GM12878 (cell line): ENCODE measurements around the gene ZNF668. TPM values are rescaled to one million over a fixed set of nuclear protein-coding genes. Genes with fewer than 3 reads are reported as not detected.
"Not testable (repeated sequence)": the region's sequence is repeated elsewhere in the genome, so short reads cannot be mapped to it uniquely, and the experiment has no call there.

Experiments used
- ATAC-seq: fragments of 200-7000 bp; cut with Tn5 transposase; 3 replicates; pipeline ENCODE4 v1.9.1; 2020; ENCODE audit warnings: mild to moderate bottlenecking, moderate library complexity
- BruUV-seq: library from RNA; stranded (reverse); fragments of 400-500 nt; replicated peaks from 2 replicates; lab custom pipeline; 2021; lab: Mats Ljungman, UMichigan
- CTCF ChIA-PET: fragments of 300-600 bp; sonication (Branson Sonifier 250); formaldehyde crosslinking; extraction: SDS; loops from one replicate; lab custom pipeline; 2021; ENCODE audit warnings: inconsistent platforms; lab: Yijun Ruan, JAX
- POLR2A ChIA-PET: fragments of 350-600 bp; formaldehyde crosslinking; extraction: SDS; loops from one replicate; lab custom pipeline; 2021; ENCODE audit warnings: inconsistent platforms; lab: Charles Lee
- RAD21 ChIA-PET: fragments of 300-600 bp; sonication (Branson Sonifier 250); formaldehyde crosslinking; loops from one replicate; lab custom pipeline; 2023; ENCODE audit warnings: antibody characterized with exemption; ENCODE audit not compliant: unreplicated experiment; lab: Charles Lee
- SMC1A ChIA-PET: fragments of 300-600 bp; sonication (Branson Sonifier 250); formaldehyde crosslinking; loops from one replicate; lab custom pipeline; 2023; ENCODE audit not compliant: unreplicated experiment, uncharacterized antibody; lab: Charles Lee
- DNase-seq: peaks from one replicate; pipeline ENCODE4 v3.0.0-alpha.2; 2011; ENCODE audit warnings: low read depth, low spot score
- FAIRE-seq: peaks from 3 replicates; lab custom pipeline; 2011; peaks lifted over from hg19 to GRCh38; lab: Jason Lieb, UNC
- H2AFZ ChIP-seq: 2 replicates; pipeline ENCODE4 v1.6.0; 2011; ENCODE audit warnings: low read depth, low read length, control low read depth; ENCODE audit not compliant: control insufficient read depth
- H3K27ac ChIP-seq: 2 replicates; pipeline ENCODE4 v1.5.1; 2011; ENCODE audit warnings: control low read depth; ENCODE audit not compliant: control insufficient read depth, insufficient read depth
- H3K27me3 ChIP-seq, 2 experiments: replicated peaks in 1 of 2; 2 replicates each; pipeline versions ENCODE4 v1.6.0 to v1.6.1; 2011; ENCODE audit warnings: low read length in 1 of 2; ENCODE audit not compliant: control insufficient read depth in 2 of 2, insufficient read depth in 2 of 2
- H3K36me3 ChIP-seq, 2 experiments: 2 replicates each; pipeline ENCODE4 v1.5.1; 2011; ENCODE audit warnings: low read length in 1 of 2; ENCODE audit not compliant: control insufficient read depth in 2 of 2, insufficient read depth in 2 of 2
- H3K4me1 ChIP-seq: 2 replicates; pipeline ENCODE4 v1.6.1; 2011; ENCODE audit warnings: mild to moderate bottlenecking, low read length, moderate library complexity, mixed read lengths; ENCODE audit not compliant: control insufficient read depth, insufficient read depth
- H3K4me2 ChIP-seq: 2 replicates; pipeline ENCODE4 v1.6.0; 2011; ENCODE audit warnings: control low read depth; ENCODE audit not compliant: control insufficient read depth, insufficient read depth
- H3K4me3 ChIP-seq: fragments of 200-600 bp; sonication (generic); 2 replicates; pipeline ENCODE4 v1.5.1; 2016
- H3K79me2 ChIP-seq: 2 replicates; pipeline ENCODE4 v1.6.0; 2011; ENCODE audit warnings: low read length; ENCODE audit not compliant: control insufficient read depth, insufficient read depth
- H3K9ac ChIP-seq: 2 replicates; pipeline ENCODE4 v1.8.0; 2011; ENCODE audit warnings: low read length, control low read depth, mixed read lengths; ENCODE audit not compliant: control insufficient read depth, insufficient read depth
- H3K9me3 ChIP-seq: replicated peaks from 3 replicates; pipeline ENCODE4 v1.5.1; 2011; ENCODE audit warnings: mild to moderate bottlenecking, low read length; ENCODE audit not compliant: control insufficient read depth, insufficient read depth
- H4K20me1 ChIP-seq: 2 replicates; pipeline ENCODE4 v1.6.0; 2011; ENCODE audit not compliant: control insufficient read depth, insufficient read depth
- IRF3 ChIP-seq: fragments of 450-650 bp; IDR thresholded peaks from 2 replicates; pipeline ENCODE4 v1.6.1; 2014; ENCODE audit warnings: mild to moderate bottlenecking
- REST ChIP-seq: IDR thresholded peaks from 2 replicates; pipeline ENCODE4 v1.6.1; 2012; ENCODE audit warnings: mild to moderate bottlenecking, low read depth, low read length
- WGBS: methylation state at CpG from one replicate; pipeline ENCODE4 v1.1.6; 2016; ENCODE audit warnings: low lambda C conversion rate; ENCODE audit not compliant: insufficient replicate concordance, insufficient coverage; ENCODE audit errors: missing lambda C conversion rate; 5-methylcytosine and 5-hydroxymethylcytosine counted together
- in situ Hi-C: fragments of 300-500 bp; cut with MboI; formaldehyde crosslinking; loops from 9 replicates; pipeline ENCODE4 v1.14.3; 2018; ENCODE audit warnings: mixed read lengths
- intact Hi-C: fragments of 100-400 bp; cut with micrococcal nuclease; formaldehyde crosslinking; loops from one replicate; pipeline ENCODE4 v1.14.2; 2022; ENCODE audit not compliant: unreplicated experiment
- polyA plus RNA-seq, 11 experiments: library from polyadenylated mRNA; depleted of rRNA in 4 of 11; unstranded in 6 of 11; stranded (reverse) in 5 of 11; fragments of >200 nt; fragmentation: Nextera tagmentation in 4 of 11; fragmentation: Illumina TruSeq in 1 of 11; extraction: Ambion mirVana in 4 of 11; extraction: Trizol in 1 of 11; gene quantifications; 1 replicate in 1 of 11; 2 replicates in 10 of 11; pipeline versions ENCODE4 v1.2.1 to v1.2.3, GENCODE V29; 2011 to 2016; ENCODE audit warnings: inconsistent platforms in 2 of 11, missing spikeins in 2 of 11, low read depth in 1 of 11
- total RNA-seq, 4 experiments: library from RNA; depleted of rRNA in 3 of 4; stranded (reverse); fragments of >200 nt in 3 of 4; fragmentation: Illumina TruSeq in 1 of 4; extraction: Trizol in 1 of 4; gene quantifications; 2 replicates each; pipeline versions ENCODE4 v1.2.1 to v1.2.3, GENCODE V29; 2013 to 2021

ZNF668 gene
- total and polyA plus RNA-seq, 10 of the 15 experiments (the other 5 are each of a cell fraction or from before 2014, with no cell fraction given): 0.05 to 20.7 (median 10.0) TPM; not detected in 1

- TF ChIP-seq REST (no peak), IRF3 (no peak)
Measured at GRCh38 chr16:31020536-31020935, 53.5 kb downstream of the ZNF668 start (continued).

GRCh38 chr16:31017756-31018155 is 56.3 kb downstream of the ZNF668 start:
- H3K9me3 ChIP-seq, H3K79me2 ChIP-seq, RAD21 ChIA-PET, H3K27ac ChIP-seq, H3K4me1 ChIP-seq, H3K4me3 ChIP-seq, ATAC-seq, H2AFZ ChIP-seq, FAIRE-seq, SMC1A ChIA-PET, DNase-seq, in situ Hi-C loops, BruUV-seq, H3K36me3 ChIP-seq, intact Hi-C loops, H3K9ac ChIP-seq, H3K27me3 ChIP-seq, H3K4me2 ChIP-seq, H4K20me1 ChIP-seq: not testable (repeated sequence)
- CTCF ChIA-PET: interaction anchor here (1.3 kb wide), 1 partner anchor 32 kb away, joined by 3 read pairs; no protein-coding TSS in a partner anchor
- POLR2A ChIA-PET: interaction anchor here (0.5 kb wide), 1 partner anchor 77 kb away, joined by 3 read pairs; the partner anchor contains the start of gene VKORC1
- WGBS: 68% methylated on average over 10 of the region's 10 CpGs
